Measurements from ENCODE around the gene TTLL11.

- TF ChIP-seq CTCF (conservative IDR thresholded peaks at IDR 0.05; ENCODE audit: low read length) (no peak), EZH2phosphoT487 (IDR thresholded peaks at IDR 0.05; ENCODE audit: borderline replicate concordance) (no peak)
Measured at GRCh38 chr9:121910491-121911040, 182.5 kb downstream of the TTLL11 start.

All from Loucy (cell line).